ENCODE measurements around the gene CD82.
"Not testable (repeated sequence)": the region's sequence is repeated elsewhere in the genome, so short reads cannot be mapped to it uniquely, and the experiment has no call there.

The CD82 gene

DNA sequence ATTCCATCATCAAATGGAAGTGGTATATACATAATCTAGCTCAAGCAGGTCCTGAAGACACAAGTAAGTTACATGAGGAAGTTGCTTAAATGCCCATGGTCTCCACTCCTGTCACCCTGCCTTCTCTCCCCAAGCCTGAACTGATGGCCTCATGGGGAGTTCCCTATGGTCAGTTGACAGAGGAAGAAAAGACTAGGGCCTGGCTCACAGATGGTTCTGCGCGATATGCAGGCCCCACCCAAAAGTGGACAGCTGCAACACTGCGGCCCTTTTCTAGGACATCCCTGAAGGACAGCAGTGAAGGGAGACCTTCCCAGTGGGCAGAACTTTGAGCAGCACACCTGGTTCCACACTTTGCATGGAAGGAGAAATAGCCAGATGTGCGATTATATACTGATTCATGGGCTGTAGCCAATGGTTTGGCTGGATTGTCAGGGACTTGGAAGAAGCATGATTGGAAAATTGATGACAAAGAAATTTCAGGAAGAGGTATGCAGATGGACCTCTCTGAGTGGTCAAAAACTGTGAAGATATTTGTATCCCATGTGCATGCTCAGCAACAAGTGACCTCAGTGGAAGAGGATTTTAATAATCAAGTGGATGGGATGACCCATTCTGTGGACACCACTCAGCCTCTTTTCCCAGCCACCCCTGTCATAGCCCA, 17.3 kb upstream of the CD82 start:
- TF ChIP-seq, protein P1, sequence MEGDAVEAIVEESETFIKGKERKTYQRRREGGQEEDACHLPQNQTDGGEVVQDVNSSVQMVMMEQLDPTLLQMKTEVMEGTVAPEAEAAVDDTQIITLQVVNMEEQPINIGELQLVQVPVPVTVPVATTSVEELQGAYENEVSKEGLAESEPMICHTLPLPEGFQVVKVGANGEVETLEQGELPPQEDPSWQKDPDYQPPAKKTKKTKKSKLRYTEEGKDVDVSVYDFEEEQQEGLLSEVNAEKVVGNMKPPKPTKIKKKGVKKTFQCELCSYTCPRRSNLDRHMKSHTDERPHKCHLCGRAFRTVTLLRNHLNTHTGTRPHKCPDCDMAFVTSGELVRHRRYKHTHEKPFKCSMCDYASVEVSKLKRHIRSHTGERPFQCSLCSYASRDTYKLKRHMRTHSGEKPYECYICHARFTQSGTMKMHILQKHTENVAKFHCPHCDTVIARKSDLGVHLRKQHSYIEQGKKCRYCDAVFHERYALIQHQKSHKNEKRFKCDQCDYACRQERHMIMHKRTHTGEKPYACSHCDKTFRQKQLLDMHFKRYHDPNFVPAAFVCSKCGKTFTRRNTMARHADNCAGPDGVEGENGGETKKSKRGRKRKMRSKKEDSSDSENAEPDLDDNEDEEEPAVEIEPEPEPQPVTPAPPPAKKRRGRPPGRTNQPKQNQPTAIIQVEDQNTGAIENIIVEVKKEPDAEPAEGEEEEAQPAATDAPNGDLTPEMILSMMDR (IDR thresholded peaks at IDR 0.05; ENCODE audit: insufficient read depth, low read length, poor library complexity, severe bottlenecking): no peak
- TF ChIP-seq EZH2phosphoT487 (conservative IDR thresholded peaks at IDR 0.05; ENCODE audit: low read length): no peak
- Histone ChIP-seq H3F3A (ENCODE audit: insufficient read depth) (no peaks in the 10 kb centered on the region), H3K9ac (ENCODE audit: low read length) (no peak overlapping the region)

DNA sequence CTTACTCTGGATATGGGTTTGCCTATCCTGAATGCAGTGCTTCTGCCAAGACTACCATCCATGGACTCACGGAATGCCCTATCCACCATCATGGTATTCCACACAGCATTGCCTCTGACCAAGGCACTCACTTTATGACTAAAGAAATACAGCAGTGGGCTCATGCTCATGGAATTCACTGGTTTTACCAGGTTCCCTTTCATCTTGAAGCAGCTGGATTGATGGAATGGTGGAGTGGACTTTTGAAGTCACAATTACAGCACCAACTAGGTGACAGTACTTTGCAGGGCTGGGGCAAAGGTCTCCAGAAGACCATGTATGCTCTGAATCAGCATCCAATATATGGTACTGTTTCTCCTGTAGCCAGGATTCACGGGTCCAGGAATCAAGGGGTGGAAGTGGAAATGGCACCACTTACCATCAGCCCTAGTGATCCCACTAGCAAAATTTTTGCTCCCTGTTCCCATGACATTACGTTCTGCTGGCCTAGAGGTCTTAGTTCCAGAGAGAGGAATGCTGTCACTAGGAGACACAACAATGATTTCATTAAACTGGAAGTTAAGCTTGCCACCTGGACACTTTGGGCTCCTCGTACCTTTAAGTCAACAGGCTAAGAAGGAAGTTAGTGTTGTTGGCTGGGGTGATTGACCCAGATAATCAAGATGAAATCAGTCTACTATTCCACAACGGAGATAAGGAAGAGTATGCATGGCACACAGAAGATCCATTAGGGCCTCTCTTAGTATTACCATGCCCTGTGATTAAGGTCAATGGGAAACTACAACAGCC, 16.3 kb upstream of the CD82 start:
- H3K27ac ChIP-seq (ENCODE audit: low read depth, low read length); H3K9me2 ChIP-seq (replicated peaks; ENCODE audit: insufficient read depth, low read length); H3K79me2 ChIP-seq (ENCODE audit: insufficient read depth, low read length); H3K27me3 ChIP-seq (ENCODE audit: low read length); H3K9ac ChIP-seq (ENCODE audit: low read length); H3K4me2 ChIP-seq (ENCODE audit: low read depth, low read length, poor library complexity, severe bottlenecking); H3F3A ChIP-seq (ENCODE audit: insufficient read depth); H2AFZ ChIP-seq (ENCODE audit: low read depth, low read length, severe bottlenecking); H3K36me3 ChIP-seq (ENCODE audit: low read length); H4K20me1 ChIP-seq (ENCODE audit: low read depth, low read length); H3K4me3 ChIP-seq (ENCODE audit: insufficient read depth, low read length, poor library complexity, severe bottlenecking); H3K9me3 ChIP-seq (ENCODE audit: insufficient read depth, low read length): not testable (repeated sequence)

More for the DNA sequence above, 17.3 kb upstream of the CD82 start:
- Histone ChIP-seq H3K9me3 (ENCODE audit: insufficient read depth, low read length) (no peaks in the 10 kb centered on the region), H3K4me3 (ENCODE audit: insufficient read depth, low read length, poor library complexity, severe bottlenecking) (no peak overlapping the region), H3K9me2 (replicated peaks; ENCODE audit: insufficient read depth, low read length) (no peaks in the 10 kb centered on the region), H3K79me2 (ENCODE audit: insufficient read depth, low read length) (no peaks in the 10 kb centered on the region), H4K20me1 (ENCODE audit: low read depth, low read length) (no peaks in the 10 kb centered on the region), H3K27ac (ENCODE audit: low read depth, low read length) (no peak overlapping the region), H3K36me3 (ENCODE audit: low read length) (no peaks in the 10 kb centered on the region), H3K27me3 (ENCODE audit: low read length) (no peaks in the 10 kb centered on the region), H2AFZ (ENCODE audit: low read depth, low read length, severe bottlenecking) (no peak overlapping the region), H3K4me2 (ENCODE audit: low read depth, low read length, poor library complexity, severe bottlenecking) (no peak overlapping the region)

DNA sequence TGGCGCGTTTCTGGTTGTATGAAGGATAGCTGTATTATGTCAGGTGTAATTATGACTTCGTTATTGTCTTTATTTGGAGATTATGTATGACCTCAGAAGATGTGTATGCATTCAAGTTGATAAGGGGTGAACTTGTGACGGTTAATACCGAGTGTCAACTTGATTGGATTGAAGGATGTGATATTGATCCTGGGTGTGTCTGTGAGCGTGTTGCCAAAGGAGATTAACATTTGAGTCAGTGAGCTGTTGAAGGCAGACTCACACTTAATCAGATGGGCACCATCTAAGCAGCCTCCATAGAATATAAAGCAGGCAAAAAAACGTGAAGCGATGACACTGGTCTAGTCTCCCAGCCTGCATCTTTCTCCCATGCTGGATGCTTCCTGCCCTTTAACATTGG, 15.3 kb upstream of the CD82 start:
- no peaks in the 10 kb centered on the region for H3K79me2 ChIP-seq (ENCODE audit: insufficient read depth, low read length)
- H3K27me3 ChIP-seq (ENCODE audit: low read length): no peaks in the 10 kb centered on the region
- no peak overlapping the region for H3K4me3 ChIP-seq (ENCODE audit: insufficient read depth, low read length, poor library complexity, severe bottlenecking)
- no peaks in the 10 kb centered on the region for H3K9me2 ChIP-seq (replicated peaks; ENCODE audit: insufficient read depth, low read length)
- no peaks in the 10 kb centered on the region for H3K36me3 ChIP-seq (ENCODE audit: low read length)
- no peak overlapping the region for H3K9ac ChIP-seq (ENCODE audit: low read length)
- H3F3A ChIP-seq (ENCODE audit: insufficient read depth): no peaks in the 10 kb centered on the region
- H4K20me1 ChIP-seq (ENCODE audit: low read depth, low read length): no peaks in the 10 kb centered on the region
- H3K27ac ChIP-seq (ENCODE audit: low read depth, low read length): no peak overlapping the region
- no peak for TF ChIP-seq EZH2phosphoT487 (conservative IDR thresholded peaks at IDR 0.05; ENCODE audit: low read length)
- TF ChIP-seq, protein P1 (IDR thresholded peaks at IDR 0.05; ENCODE audit: insufficient read depth, low read length, poor library complexity, severe bottlenecking): no peak
- H3K4me2 ChIP-seq (ENCODE audit: low read depth, low read length, poor library complexity, severe bottlenecking): no peak overlapping the region
- H3K9me3 ChIP-seq (ENCODE audit: insufficient read depth, low read length): no peaks in the 10 kb centered on the region
- H2AFZ ChIP-seq (ENCODE audit: low read depth, low read length, severe bottlenecking): no peak overlapping the region

Measured in SU-DHL-6 (cell line).